ENCODE data around the gene MAP7D1.

The MAP7D1 gene

GRCh38 chr1:36155408-36156328 is at the start of gene MAP7D1:
Gene MAP7D1 (plus strand): TSS chr1:36156160. CDS start chr1:36156418, 258 bp downstream.
- Histone ChIP-seq H3K4me3 (peak within 1 kb of the TSS; percentile 99 to 100), H3K4me1 (peaks cover 4 to 72% (median 57%) of the 10 kb centered on the region in 4 donors), H3K9me3 (no peaks in the 10 kb centered on the region), H3K36me3 (no peaks in the 10 kb centered on the region), H3K27ac (peak within 1 kb of the TSS; percentile 99 to 100), H3K27me3 (no peaks in the 10 kb centered on the region)
- DNase-seq, result peak; percentile 88 to 94
- TF ChIP-seq CTCF (IDR thresholded peaks at IDR 0.05), result no peak
- intact Hi-C loops (cut with DNase I; ENCODE audit: low total_unique reads), result loop anchor here (5.0 kb wide), 1 partner anchor 132 kb away; no protein-coding TSS in a partner anchor

- Histone ChIP-seq H3K27ac (peak overlapping the region; percentile 12 to 46), H3K36me3 (no peaks in the 10 kb centered on the region), H3K9me3 (no peaks in the 10 kb centered on the region), H3K4me3 (no peak overlapping the region), H3K4me1 (peaks cover 0 to 28% (median 2%) of the 10 kb centered on the region in 4 donors), H3K27me3 (no peaks in the 10 kb centered on the region)
- intact Hi-C loops (cut with DNase I; ENCODE audit: low total_unique reads), result no loop called here
- TF ChIP-seq CTCF (IDR thresholded peaks at IDR 0.05), result no peak
- no peak for DNase-seq
These were observed 49.7 kb upstream of the MAP7D1 start for GRCh38 chr1:36106269-36106668.

- H3K27me3 ChIP-seq, result no peaks in the 10 kb centered on the region
- peaks cover 0 to 28% (median 2%) of the 10 kb centered on the region in 4 donors for H3K4me1 ChIP-seq
- TF ChIP-seq CTCF (IDR thresholded peaks at IDR 0.05), result no peak
- peak overlapping the region in 1 of 2 donors; percentile 37 for H3K27ac ChIP-seq
- no peaks in the 10 kb centered on the region for H3K9me3 ChIP-seq
- intact Hi-C loops (cut with DNase I; ENCODE audit: low total_unique reads), result no loop called here
- H3K36me3 ChIP-seq, result no peaks in the 10 kb centered on the region
- DNase-seq, result no peak
- no peak overlapping the region for H3K4me3 ChIP-seq
These were observed 48.6 kb upstream of the MAP7D1 start for GRCh38 chr1:36107394-36107793.

GRCh38 chr1:36108314-36108713 is 47.6 kb upstream of the MAP7D1 start:
- Histone ChIP-seq H3K4me1 (peaks cover 0 to 28% (median 3%) of the 10 kb centered on the region in 4 donors), H3K4me3 (no peak overlapping the region), H3K36me3 (peaks cover 0 to 6% (median 0%) of the 10 kb centered on the region in 3 donors), H3K27me3 (no peaks in the 10 kb centered on the region), H3K27ac (peak overlapping the region in 1 of 2 donors; percentile 37), H3K9me3 (no peaks in the 10 kb centered on the region)
- intact Hi-C loops (cut with DNase I; ENCODE audit: low total_unique reads), result no loop called here
- DNase-seq, result no peak
- no peak for TF ChIP-seq CTCF (IDR thresholded peaks at IDR 0.05)

GRCh38 chr1:36109041-36109679 is 46.8 kb upstream of the MAP7D1 start:
- H3K4me3 ChIP-seq, result no peak overlapping the region
- no peaks in the 10 kb centered on the region for H3K9me3 ChIP-seq
- no peaks in the 10 kb centered on the region for H3K27me3 ChIP-seq
- no peak for DNase-seq
- no peak for TF ChIP-seq CTCF (IDR thresholded peaks at IDR 0.05)
- peaks cover 0 to 8% (median 0%) of the 10 kb centered on the region in 3 donors for H3K36me3 ChIP-seq
- H3K27ac ChIP-seq, result no peak overlapping the region
- peaks cover 0 to 28% (median 3%) of the 10 kb centered on the region in 4 donors for H3K4me1 ChIP-seq
- intact Hi-C loops (cut with DNase I; ENCODE audit: low total_unique reads), result no loop called here

Measured in tibial artery (tissue), 4 donors.